AG04449 (cell line): ENCODE measurements around the gene QPCT.

ENCODE experiments used
- CTCF ChIA-PET: fragments of 350-600 bp; formaldehyde crosslinking; extraction: SDS; loops from one replicate; lab custom pipeline; 2021; ENCODE audit warnings: antibody characterized with exemption; lab: Yijun Ruan, JAX
- POLR2A ChIA-PET: fragments of 400-600, 350-600 bp; formaldehyde crosslinking; extraction: SDS; loops from one replicate; lab custom pipeline; 2020; ENCODE audit warnings: antibody characterized with exemption, inconsistent platforms; lab: Yijun Ruan, JAX
- DNase-seq: peaks from one replicate; pipeline ENCODE4 v3.0.0-alpha.2; 2010; ENCODE audit warnings: low read depth, low spot score
- H3K4me3 ChIP-seq: 2 replicates; pipeline ENCODE4 v1.5.1; 2011; ENCODE audit warnings: low read depth, mild to moderate bottlenecking, control low read depth, low read length
- TF ChIP-seq, protein P1 (sequence below): IDR thresholded peaks from one replicate; pipeline ENCODE4 v1.5.1; 2011; ENCODE audit warnings: mild to moderate bottlenecking, moderate library complexity, low read length, control low read depth, inconsistent platforms; ENCODE audit not compliant: insufficient read depth; ENCODE audit errors: missing control alignments

QPCT gene

GRCh38 chr2:37387148-37387835 is 42.9 kb downstream of the QPCT start:
- no peak for DNase-seq
- ChIA-PET CTCF (interaction anchor here (0.9 to 4.6 kb wide), 5 partner anchors 9 to 503 kb away, joined by 3 to 21 read pairs (median 7); no protein-coding TSS in a partner anchor), POLR2A (interaction anchor here (0.5 to 0.6 kb wide), 2 partner anchors 9 kb away, joined by 3 read pairs; no protein-coding TSS in a partner anchor)
- TF ChIP-seq, protein P1, sequence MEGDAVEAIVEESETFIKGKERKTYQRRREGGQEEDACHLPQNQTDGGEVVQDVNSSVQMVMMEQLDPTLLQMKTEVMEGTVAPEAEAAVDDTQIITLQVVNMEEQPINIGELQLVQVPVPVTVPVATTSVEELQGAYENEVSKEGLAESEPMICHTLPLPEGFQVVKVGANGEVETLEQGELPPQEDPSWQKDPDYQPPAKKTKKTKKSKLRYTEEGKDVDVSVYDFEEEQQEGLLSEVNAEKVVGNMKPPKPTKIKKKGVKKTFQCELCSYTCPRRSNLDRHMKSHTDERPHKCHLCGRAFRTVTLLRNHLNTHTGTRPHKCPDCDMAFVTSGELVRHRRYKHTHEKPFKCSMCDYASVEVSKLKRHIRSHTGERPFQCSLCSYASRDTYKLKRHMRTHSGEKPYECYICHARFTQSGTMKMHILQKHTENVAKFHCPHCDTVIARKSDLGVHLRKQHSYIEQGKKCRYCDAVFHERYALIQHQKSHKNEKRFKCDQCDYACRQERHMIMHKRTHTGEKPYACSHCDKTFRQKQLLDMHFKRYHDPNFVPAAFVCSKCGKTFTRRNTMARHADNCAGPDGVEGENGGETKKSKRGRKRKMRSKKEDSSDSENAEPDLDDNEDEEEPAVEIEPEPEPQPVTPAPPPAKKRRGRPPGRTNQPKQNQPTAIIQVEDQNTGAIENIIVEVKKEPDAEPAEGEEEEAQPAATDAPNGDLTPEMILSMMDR: no peak
- no peak overlapping the region for H3K4me3 ChIP-seq

- DNase-seq: no peak
- ChIA-PET CTCF (interaction anchor here (1.1 to 4.6 kb wide), 3 partner anchors 8 to 502 kb away, joined by 7 to 21 read pairs (median 11); no protein-coding TSS in a partner anchor), POLR2A (no interaction called here)
- H3K4me3 ChIP-seq: no peak overlapping the region
- TF ChIP-seq, protein P1: no peak
Observed at GRCh38 chr2:37388074-37388473, 43.6 kb downstream of the QPCT start.

- TF ChIP-seq, protein P1: no peak
- CTCF ChIA-PET: interaction anchor here (0.6 to 4.6 kb wide), 4 partner anchors 26 to 500 kb away, joined by 3 to 28 read pairs (median 12); no protein-coding TSS in a partner anchor
- H3K4me3 ChIP-seq: no peak overlapping the region
- POLR2A ChIA-PET: interaction anchor here (0.5 kb wide), 1 partner anchor 486 kb away, joined by 3 read pairs; no protein-coding TSS in a partner anchor
- no peak for DNase-seq
Observed at GRCh38 chr2:37389395-37389794, 45.0 kb downstream of the QPCT start.

GRCh38 chr2:37389989-37390765 is 45.7 kb downstream of the QPCT start:
- ChIA-PET CTCF (interaction anchor here (0.7 to 4.6 kb wide), 8 partner anchors 11 to 500 kb away, joined by 3 to 28 read pairs (median 4); no protein-coding TSS in a partner anchor), POLR2A (interaction anchor here (0.5 to 0.6 kb wide), 2 partner anchors 485 to 492 kb away, joined by 3 read pairs; no protein-coding TSS in a partner anchor)
- no peak for DNase-seq
- TF ChIP-seq, protein P1: no peak
- H3K4me3 ChIP-seq: no peak overlapping the region; the same call in 1 of the 2 replicates

DNA sequence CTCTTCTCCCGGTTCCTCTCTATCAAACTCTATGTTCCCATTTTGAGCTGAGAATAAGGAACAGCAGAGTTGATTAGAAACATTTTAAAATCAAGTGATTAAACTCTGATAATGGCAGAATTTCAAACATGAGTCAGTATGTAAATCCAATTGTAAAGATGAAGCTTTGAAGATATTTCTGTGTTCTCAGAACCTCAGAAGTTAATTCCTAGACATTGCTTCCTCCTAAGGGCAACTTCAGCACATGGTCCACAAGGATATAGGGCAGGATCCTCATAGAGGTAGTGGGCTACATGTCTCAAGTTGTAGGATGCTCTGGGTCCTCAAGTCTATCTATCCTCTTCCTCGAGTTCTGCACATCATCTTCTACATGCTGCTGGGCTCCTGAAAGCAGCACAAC is 46.3 kb downstream of the QPCT start:
- ChIA-PET POLR2A (interaction anchor here (0.6 kb wide), 1 partner anchor 491 kb away, joined by 3 read pairs; no protein-coding TSS in a partner anchor), CTCF (interaction anchor here (0.7 to 4.6 kb wide), 10 partner anchors 9 to 884 kb away, joined by 3 to 28 read pairs (median 4); no protein-coding TSS in a partner anchor)
- TF ChIP-seq, protein P1: no peak
- H3K4me3 ChIP-seq: no peak overlapping the region
- no peak for DNase-seq

DNA sequence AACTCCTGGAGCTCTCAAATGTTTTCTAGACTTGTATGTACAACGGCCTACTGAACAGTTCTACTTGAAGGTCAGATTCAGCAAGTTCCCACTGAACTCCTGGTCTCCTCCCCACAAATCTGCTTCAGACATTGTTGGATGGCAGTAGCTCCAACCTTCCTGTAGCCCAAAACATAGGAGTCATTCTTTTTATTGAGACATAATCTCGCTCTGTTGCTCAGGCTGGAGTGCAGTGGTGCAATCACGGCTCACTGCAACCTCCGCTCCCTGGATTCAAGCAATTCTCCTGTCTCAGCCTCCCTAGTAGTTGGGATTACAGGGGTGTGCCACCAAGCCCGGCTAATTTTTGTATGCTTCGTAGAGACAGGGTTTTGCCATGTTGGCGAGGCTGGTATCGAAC is 47.3 kb downstream of the QPCT start:
- CTCF ChIA-PET: interaction anchor here (0.9 to 4.6 kb wide), 8 partner anchors 8 to 883 kb away, joined by 3 to 28 read pairs (median 5); no protein-coding TSS in a partner anchor
- H3K4me3 ChIP-seq: no peak overlapping the region
- TF ChIP-seq, protein P1: no peak
- no peak for DNase-seq
- POLR2A ChIA-PET: interaction anchor here (0.6 kb wide), 1 partner anchor 279 kb away, joined by 4 read pairs; no protein-coding TSS in a partner anchor
